Measurements from ENCODE around the gene HOXB5.

The HOXB5 gene

GRCh38 chr17:48626245-48627117, 32.9 kb upstream of the HOXB5 start, which contains the start of gene HOXB9:
TSS of gene HOXB9 (minus strand) at chr17:48626358. CDS start at chr17:48626269, 89 bp downstream.
- DNase-seq, result peak; percentile 97
- Histone ChIP-seq H4K91ac (ENCODE audit: low read length) (peak within 1 kb of the TSS; percentile 72), H3K18ac (ENCODE audit: low read depth in 1 of 2, low read length in 2 of 2) (peak within 1 kb of the TSS; percentile 78 to 98), H3K79me1 (replicated peaks; ENCODE audit: low read length, poor library complexity, severe bottlenecking) (no peaks in the 10 kb centered on the region), H3K27ac (ENCODE audit: low read length, poor library complexity, severe bottlenecking) (no peak within 1 kb of the TSS), H3K4ac (ENCODE audit: low read depth in 1 of 2, low read length in 2 of 2) (peak within 1 kb of the TSS; percentile 76 to 97), H2BK5ac (ENCODE audit: low read depth, low read length, poor library complexity, severe bottlenecking) (no peak within 1 kb of the TSS), H2BK15ac (ENCODE audit: low read depth, poor library complexity, severe bottlenecking) (peak within 1 kb of the TSS; percentile 60), H3K23ac (ENCODE audit: low read length in 2 of 2) (peak within 1 kb of the TSS in 1 of 2 experiments; percentile 95), H3K4me1 (ENCODE audit: control insufficient read depth, insufficient read depth, low read depth, low read length) (peaks cover 21% of the 10 kb centered on the region), H2AK5ac (ENCODE audit: low read length, severe bottlenecking) (no peak within 1 kb of the TSS), H2BK12ac (ENCODE audit: low read length in 2 of 2) (peak within 1 kb of the TSS in 1 of 2 experiments; percentile 94), H3K14ac (ENCODE audit: low read length in 2 of 2) (peak within 1 kb of the TSS; percentile 68 to 97), H4K8ac (ENCODE audit: low read length) (peak within 1 kb of the TSS; percentile 73), H3K4me3 (ENCODE audit: insufficient read depth in 1 of 2, low read depth in 1 of 2, low read length in 2 of 2) (peak within 1 kb of the TSS; percentile 34 to 78), H3K9me3 (ENCODE audit: control insufficient read depth, low read length) (peaks cover 6% of the 10 kb centered on the region), H2BK120ac (ENCODE audit: low read depth, low read length) (peak within 1 kb of the TSS; percentile 69), H2AFZ (ENCODE audit: low read depth, low read length) (no peak within 1 kb of the TSS), H3K9ac (ENCODE audit: low read length) (peak within 1 kb of the TSS; percentile 67), H3K4me2 (ENCODE audit: low read length, poor library complexity, severe bottlenecking) (peak within 1 kb of the TSS; percentile 54), H3K36me3 (ENCODE audit: control insufficient read depth in 1 of 2, insufficient read depth in 2 of 2, low read depth in 1 of 2, low read length in 2 of 2) (no peaks in the 10 kb centered on the region), H3K27me3 (ENCODE audit: control insufficient read depth in 1 of 2, insufficient read depth in 1 of 2, low read length in 2 of 2) (peaks cover 95 to 98% of the 10 kb centered on the region in 2 experiments)
- WGBS, result 2% methylated on average over 30 of the region's 50 CpGs

GRCh38 chr17:48625495-48626244, 32.1 kb upstream of the HOXB5 start:
- under 1% methylated on average over 68 of the region's 69 CpGs for WGBS
- H3K4ac ChIP-seq (ENCODE audit: low read depth in 1 of 2, low read length in 2 of 2), result peak overlapping the region; percentile 69 to 97
- peak overlapping the region; percentile 60 for H2BK15ac ChIP-seq (ENCODE audit: low read depth, poor library complexity, severe bottlenecking)

GRCh38 chr17:48624544-48625494, 31.2 kb upstream of the HOXB5 start:
- WGBS, result 1% methylated on average over 39 of the region's 66 CpGs
- peaks cover 3% of the 10 kb centered on the region for H3K9me3 ChIP-seq (ENCODE audit: control insufficient read depth, low read length)

More at GRCh38 chr17:48625495-48626244, 32.1 kb upstream of the HOXB5 start:
- Histone ChIP-seq H2BK120ac (ENCODE audit: low read depth, low read length) (peak overlapping the region; percentile 69), H2AK5ac (ENCODE audit: low read length, severe bottlenecking) (no peak overlapping the region), H3K14ac (ENCODE audit: low read length in 2 of 2) (peak overlapping the region; percentile 68 to 97), H3K23ac (ENCODE audit: low read length in 2 of 2) (peak overlapping the region in 1 of 2 experiments; percentile 70), H3K27ac (ENCODE audit: low read length, poor library complexity, severe bottlenecking) (no peak overlapping the region), H3K27me3 (ENCODE audit: control insufficient read depth in 1 of 2, insufficient read depth in 1 of 2, low read length in 2 of 2) (peaks cover 95 to 98% of the 10 kb centered on the region in 2 experiments), H4K8ac (ENCODE audit: low read length) (peak overlapping the region; percentile 73), H3K4me3 (ENCODE audit: insufficient read depth in 1 of 2, low read depth in 1 of 2, low read length in 2 of 2) (peak overlapping the region; percentile 34 to 78), H3K4me2 (ENCODE audit: low read length, poor library complexity, severe bottlenecking) (peak overlapping the region; percentile 54), H3K36me3 (ENCODE audit: control insufficient read depth in 1 of 2, insufficient read depth in 2 of 2, low read depth in 1 of 2, low read length in 2 of 2) (no peaks in the 10 kb centered on the region), H3K9me3 (ENCODE audit: control insufficient read depth, low read length) (peaks cover 6% of the 10 kb centered on the region), H2BK5ac (ENCODE audit: low read depth, low read length, poor library complexity, severe bottlenecking) (no peak overlapping the region), H4K91ac (ENCODE audit: low read length) (peak overlapping the region; percentile 72), H3K79me1 (replicated peaks; ENCODE audit: low read length, poor library complexity, severe bottlenecking) (no peaks in the 10 kb centered on the region), H2BK12ac (ENCODE audit: low read length in 2 of 2) (peak overlapping the region in 1 of 2 experiments; percentile 94), H3K18ac (ENCODE audit: low read depth in 1 of 2, low read length in 2 of 2) (peak overlapping the region; percentile 78 to 98), H2AFZ (ENCODE audit: low read depth, low read length) (no peak overlapping the region), H3K4me1 (ENCODE audit: control insufficient read depth, insufficient read depth, low read depth, low read length) (peaks cover 21% of the 10 kb centered on the region), H3K9ac (ENCODE audit: low read length) (peak overlapping the region; percentile 67)
- DNase-seq, result peak; percentile 92

More at GRCh38 chr17:48624544-48625494, 31.2 kb upstream of the HOXB5 start:
- Histone ChIP-seq H3K4me2 (ENCODE audit: low read length, poor library complexity, severe bottlenecking) (peak overlapping the region; percentile 54), H3K4me3 (ENCODE audit: insufficient read depth in 1 of 2, low read depth in 1 of 2, low read length in 2 of 2) (peak overlapping the region; percentile 34 to 78), H4K8ac (ENCODE audit: low read length) (no peak overlapping the region), H2BK5ac (ENCODE audit: low read depth, low read length, poor library complexity, severe bottlenecking) (no peak overlapping the region), H2BK12ac (ENCODE audit: low read length in 2 of 2) (peak overlapping the region in 1 of 2 experiments; percentile 88), H3K4ac (ENCODE audit: low read depth in 1 of 2, low read length in 2 of 2) (peak overlapping the region; percentile 61 to 97), H3K18ac (ENCODE audit: low read depth in 1 of 2, low read length in 2 of 2) (peak overlapping the region; percentile 78 to 98), H3K23ac (ENCODE audit: low read length in 2 of 2) (peak overlapping the region in 1 of 2 experiments; percentile 95), H3K27me3 (ENCODE audit: control insufficient read depth in 1 of 2, insufficient read depth in 1 of 2, low read length in 2 of 2) (peaks cover 95 to 98% of the 10 kb centered on the region in 2 experiments), H3K9ac (ENCODE audit: low read length) (peak overlapping the region; percentile 67), H3K36me3 (ENCODE audit: control insufficient read depth in 1 of 2, insufficient read depth in 2 of 2, low read depth in 1 of 2, low read length in 2 of 2) (no peaks in the 10 kb centered on the region), H3K27ac (ENCODE audit: low read length, poor library complexity, severe bottlenecking) (no peak overlapping the region), H3K79me1 (replicated peaks; ENCODE audit: low read length, poor library complexity, severe bottlenecking) (no peaks in the 10 kb centered on the region), H2BK15ac (ENCODE audit: low read depth, poor library complexity, severe bottlenecking) (peak overlapping the region; percentile 50), H4K91ac (ENCODE audit: low read length) (peak overlapping the region; percentile 46), H2AK5ac (ENCODE audit: low read length, severe bottlenecking) (no peak overlapping the region), H3K14ac (ENCODE audit: low read length in 2 of 2) (peak overlapping the region; percentile 68 to 78), H2BK120ac (ENCODE audit: low read depth, low read length) (peak overlapping the region; percentile 69), H2AFZ (ENCODE audit: low read depth, low read length) (no peak overlapping the region), H3K4me1 (ENCODE audit: control insufficient read depth, insufficient read depth, low read depth, low read length) (peaks cover 23% of the 10 kb centered on the region)
- peak; percentile 76 for DNase-seq
